Glutamatergic neuron (in vitro differentiated cells): ENCODE results near the gene ZNF606. TPM values are rescaled to one million over a fixed set of nuclear protein-coding genes. Genes with fewer than 3 reads are reported as not detected.

Experiments
- DNase-seq: peaks from one replicate; pipeline ENCODE4 v3.0.0; 2022
- H3K27ac Mint-ChIP-seq: one replicate; pipeline ENCODE4 v1.8.0; 2020; ENCODE audit warnings: mild to moderate bottlenecking, mixed read lengths, inconsistent platforms; ENCODE audit not compliant: unreplicated experiment
- H3K27me3 Mint-ChIP-seq: one replicate; pipeline ENCODE4 v1.8.0; 2020; ENCODE audit warnings: mild to moderate bottlenecking, moderate library complexity, mixed read lengths, inconsistent platforms; ENCODE audit not compliant: unreplicated experiment
- H3K36me3 Mint-ChIP-seq: one replicate; pipeline ENCODE4 v1.8.0; 2020; ENCODE audit warnings: mild to moderate bottlenecking, mixed read lengths, inconsistent platforms; ENCODE audit not compliant: unreplicated experiment
- H3K4me1 Mint-ChIP-seq: one replicate; pipeline ENCODE4 v1.8.0; 2020; ENCODE audit warnings: mild to moderate bottlenecking, low read depth, mixed read lengths, inconsistent platforms; ENCODE audit not compliant: unreplicated experiment
- H3K4me3 Mint-ChIP-seq: one replicate; pipeline ENCODE4 v1.8.0; 2020; ENCODE audit warnings: mild to moderate bottlenecking, mixed read lengths, inconsistent platforms; ENCODE audit not compliant: unreplicated experiment
- H3K9me3 Mint-ChIP-seq: one replicate; pipeline ENCODE4 v1.8.0; 2020; ENCODE audit warnings: mild to moderate bottlenecking, moderate library complexity, mixed read lengths, inconsistent platforms; ENCODE audit not compliant: unreplicated experiment
- long read RNA-seq: library from polyadenylated mRNA; unstranded; transcript quantifications from one replicate; pipeline ENCODE4 v2.0.0, GENCODE V29; 2020; ENCODE audit not compliant: unreplicated experiment
- total RNA-seq: library from RNA; stranded (reverse); fragmentation: NEBNext Ultra II Directional; extraction: Animal tissue kit (Norgen Biotek cat#: 25700); gene quantifications from one replicate; pipeline ENCODE4 v1.2.1, GENCODE V29; 2021; ENCODE audit not compliant: unreplicated experiment
- TF ChIP-seq, protein P1 (sequence below): fragments of 200-600 bp; sonication (generic); IDR thresholded peaks from one replicate; pipeline ENCODE4 v1.5.0; 2021; ENCODE audit not compliant: partially characterized antibody, unreplicated experiment

The ZNF606 gene
- 58.2 TPM for total RNA-seq
- long read RNA-seq, partial matches to known transcripts, result 0 of 9 reads
- long read RNA-seq, other reads (novel, unspliced or antisense), result 1 of 9 reads

DNA sequence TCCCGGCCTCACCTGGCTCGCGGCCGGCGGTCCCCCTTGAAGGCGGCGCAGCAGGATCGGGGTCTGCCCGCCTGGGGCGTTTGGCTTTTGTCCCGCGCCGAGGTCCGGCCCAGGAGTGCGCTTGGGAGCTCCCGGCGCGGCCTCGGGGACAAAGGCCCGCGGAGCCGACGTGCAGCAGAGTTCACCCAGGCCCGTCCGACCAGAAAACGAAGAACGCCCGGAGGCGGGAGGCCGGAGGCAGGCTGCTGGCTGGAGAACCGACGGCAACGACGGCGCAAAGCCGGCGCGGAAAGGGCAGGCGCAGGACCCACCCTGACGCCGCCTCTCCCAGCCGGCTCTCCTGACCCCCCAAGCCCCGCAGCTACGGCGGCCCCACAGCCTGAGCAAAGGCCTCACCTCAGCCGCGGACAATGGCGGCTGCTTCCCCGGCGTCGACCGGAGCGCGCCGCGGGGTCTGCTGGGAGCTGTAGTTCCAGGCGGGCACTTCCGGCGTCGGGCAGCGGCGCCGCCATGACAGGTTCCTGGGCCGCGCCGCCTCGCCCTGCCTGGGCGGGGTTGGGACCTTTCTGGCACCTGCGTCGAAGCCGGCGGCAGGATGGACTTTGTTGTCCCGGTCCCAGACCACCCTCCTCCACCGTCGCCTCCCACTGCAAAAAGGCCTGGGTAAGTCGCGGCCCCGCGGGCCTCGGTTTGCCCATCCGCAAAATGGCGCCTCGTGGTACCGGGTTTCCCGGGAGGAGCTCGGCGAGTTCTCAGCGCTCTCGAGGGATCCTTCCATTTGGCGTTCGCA is at the start of gene ZNF606:
Gene ZNF606, minus strand, starts transcription at position 437 of the 790 bp plus-strand sequence. CDS start 1,501 bp downstream, outside the sequence.
- Mint-ChIP-seq H3K9me3 (peaks cover 44% of the 10 kb centered on the region), H3K4me3 (peak within 1 kb of the TSS; percentile 96), H3K27me3 (peaks cover 24% of the 10 kb centered on the region), H3K4me1 (peaks cover 8% of the 10 kb centered on the region), H3K27ac (peak within 1 kb of the TSS; percentile 95), H3K36me3 (peaks cover 71% of the 10 kb centered on the region)
- TF ChIP-seq, protein P1, sequence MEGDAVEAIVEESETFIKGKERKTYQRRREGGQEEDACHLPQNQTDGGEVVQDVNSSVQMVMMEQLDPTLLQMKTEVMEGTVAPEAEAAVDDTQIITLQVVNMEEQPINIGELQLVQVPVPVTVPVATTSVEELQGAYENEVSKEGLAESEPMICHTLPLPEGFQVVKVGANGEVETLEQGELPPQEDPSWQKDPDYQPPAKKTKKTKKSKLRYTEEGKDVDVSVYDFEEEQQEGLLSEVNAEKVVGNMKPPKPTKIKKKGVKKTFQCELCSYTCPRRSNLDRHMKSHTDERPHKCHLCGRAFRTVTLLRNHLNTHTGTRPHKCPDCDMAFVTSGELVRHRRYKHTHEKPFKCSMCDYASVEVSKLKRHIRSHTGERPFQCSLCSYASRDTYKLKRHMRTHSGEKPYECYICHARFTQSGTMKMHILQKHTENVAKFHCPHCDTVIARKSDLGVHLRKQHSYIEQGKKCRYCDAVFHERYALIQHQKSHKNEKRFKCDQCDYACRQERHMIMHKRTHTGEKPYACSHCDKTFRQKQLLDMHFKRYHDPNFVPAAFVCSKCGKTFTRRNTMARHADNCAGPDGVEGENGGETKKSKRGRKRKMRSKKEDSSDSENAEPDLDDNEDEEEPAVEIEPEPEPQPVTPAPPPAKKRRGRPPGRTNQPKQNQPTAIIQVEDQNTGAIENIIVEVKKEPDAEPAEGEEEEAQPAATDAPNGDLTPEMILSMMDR, result no peak
- DNase-seq, result peak; percentile 90

DNA sequence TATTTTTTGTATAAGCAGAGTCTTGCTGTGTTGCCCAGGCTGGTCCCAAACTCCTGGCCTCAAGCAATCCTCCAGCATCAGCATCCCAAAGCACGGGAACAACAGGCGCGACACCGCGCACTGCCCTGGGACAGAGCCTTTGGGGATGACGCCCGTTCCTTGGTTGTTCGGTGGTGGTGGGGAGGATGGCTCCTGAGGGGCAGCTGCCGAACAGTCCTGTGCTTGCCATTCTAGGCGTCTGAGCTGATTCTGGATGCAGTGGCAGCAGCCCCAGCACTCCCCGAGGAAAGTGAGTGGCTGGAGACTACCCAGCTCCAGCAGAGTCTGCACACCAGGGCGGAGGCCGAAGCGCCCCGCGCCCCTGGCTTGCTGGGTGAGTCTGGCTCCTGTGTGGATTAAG is 49.6 kb upstream of the ZNF606 start:
- peaks cover 33% of the 10 kb centered on the region for H3K36me3 Mint-ChIP-seq
- H3K4me3 Mint-ChIP-seq, result no peak overlapping the region
- no peaks in the 10 kb centered on the region for H3K4me1 Mint-ChIP-seq
- TF ChIP-seq, protein P1, result no peak
- no peak for DNase-seq
- H3K27ac Mint-ChIP-seq, result no peak overlapping the region
- peaks cover 37% of the 10 kb centered on the region for H3K9me3 Mint-ChIP-seq
- peaks cover 9% of the 10 kb centered on the region for H3K27me3 Mint-ChIP-seq

DNA sequence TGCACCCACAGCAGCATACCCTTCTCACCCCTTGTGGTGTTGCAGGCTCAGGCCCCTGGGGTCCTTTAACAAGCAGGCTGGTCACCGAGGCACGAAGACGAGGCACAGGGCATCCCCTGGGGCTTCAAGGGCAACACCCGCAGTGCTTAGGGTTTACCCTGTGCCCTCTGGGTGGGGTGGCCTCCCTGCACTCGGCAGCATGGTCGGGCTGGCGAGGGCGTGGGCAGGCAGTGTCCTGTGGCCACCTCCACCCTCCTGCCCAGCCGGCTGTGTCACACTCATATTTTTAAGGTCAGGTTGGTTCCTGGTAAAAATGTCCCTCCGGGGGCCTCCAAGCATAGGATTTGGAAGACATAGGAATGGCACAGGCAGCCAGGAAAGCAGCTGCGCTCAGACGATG is 45.1 kb upstream of the ZNF606 start:
- no peaks in the 10 kb centered on the region for H3K4me1 Mint-ChIP-seq
- H3K4me3 Mint-ChIP-seq, result no peak overlapping the region
- H3K9me3 Mint-ChIP-seq, result peaks cover 37% of the 10 kb centered on the region
- TF ChIP-seq, protein P1, result no peak
- H3K27ac Mint-ChIP-seq, result no peak overlapping the region
- peaks cover 24% of the 10 kb centered on the region for H3K36me3 Mint-ChIP-seq
- no peak for DNase-seq
- peaks cover 8% of the 10 kb centered on the region for H3K27me3 Mint-ChIP-seq

DNA sequence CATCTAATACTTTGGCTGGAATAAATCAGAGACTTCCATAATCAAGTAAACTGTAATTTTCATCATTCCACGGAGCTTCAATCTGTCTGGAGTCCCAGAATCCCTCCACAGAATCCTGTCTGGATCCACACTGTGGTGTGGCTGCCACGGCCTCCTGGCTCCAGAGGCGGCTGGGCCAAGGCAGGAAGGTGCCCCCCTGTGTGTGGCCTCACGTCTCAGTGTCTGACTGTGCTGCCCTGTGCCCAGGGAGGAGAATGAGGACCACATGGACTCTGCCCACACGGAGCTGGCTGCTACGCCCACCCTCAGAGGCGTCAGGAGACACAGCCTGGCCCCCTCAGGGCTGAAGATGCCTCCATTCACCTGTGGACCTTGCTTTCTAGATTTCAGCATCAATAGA is 44.2 kb upstream of the ZNF606 start:
- TF ChIP-seq, protein P1, result no peak
- peaks cover 8% of the 10 kb centered on the region for H3K27me3 Mint-ChIP-seq

DNA sequence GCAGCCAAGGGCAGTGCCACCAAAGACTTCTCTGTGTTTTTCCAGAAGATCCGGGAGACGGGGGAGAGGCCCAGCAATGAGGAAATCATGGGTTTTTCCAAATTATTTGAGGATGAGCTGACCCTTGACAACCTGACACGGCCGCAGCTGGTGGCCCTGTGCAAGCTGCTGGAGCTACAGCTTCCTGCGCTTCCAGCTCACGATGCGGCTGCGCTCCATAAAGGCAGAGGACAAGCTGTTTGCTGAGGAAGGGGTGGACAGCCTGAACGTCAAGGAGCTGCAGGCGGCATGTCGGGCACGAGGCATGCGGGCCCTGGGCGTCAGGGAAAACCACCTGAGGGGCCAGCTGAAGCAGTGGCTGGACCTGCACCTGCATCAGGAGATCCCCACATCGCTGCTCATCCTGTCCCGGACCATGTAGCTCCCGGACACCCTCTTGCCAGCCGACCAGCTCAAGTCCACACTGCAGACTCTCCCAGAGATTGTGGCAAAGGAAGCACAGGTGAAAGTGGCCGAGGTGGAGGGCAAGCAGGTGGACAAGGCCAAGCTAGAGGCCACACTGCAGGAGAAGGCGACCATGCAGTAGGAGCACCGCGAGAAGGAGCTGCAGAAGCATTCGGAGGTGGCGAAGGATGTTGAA is 42.9 kb upstream of the ZNF606 start:
- TF ChIP-seq, protein P1, result no peak
- peaks cover 11% of the 10 kb centered on the region for H3K27me3 Mint-ChIP-seq
- H3K36me3 Mint-ChIP-seq, result peaks cover 23% of the 10 kb centered on the region
- no peak overlapping the region for H3K27ac Mint-ChIP-seq
- H3K4me3 Mint-ChIP-seq, result no peak overlapping the region
- H3K9me3 Mint-ChIP-seq, result peaks cover 28% of the 10 kb centered on the region
- no peaks in the 10 kb centered on the region for H3K4me1 Mint-ChIP-seq
- no peak for DNase-seq

More for the DNA sequence above, 44.2 kb upstream of the ZNF606 start:
- Mint-ChIP-seq H3K4me1 (no peaks in the 10 kb centered on the region), H3K4me3 (no peak overlapping the region), H3K9me3 (peaks cover 36% of the 10 kb centered on the region), H3K36me3 (peaks cover 24% of the 10 kb centered on the region), H3K27ac (no peak overlapping the region)
- no peak for DNase-seq
